Measurements from ENCODE around the gene LINC01488. TPM values are rescaled to one million over a fixed set of nuclear protein-coding genes. Genes with fewer than 3 reads are reported as not detected.

LINC01488 gene
- total RNA-seq, 2 donors from 2014 or later, result not detected

GRCh38 chr11:69466039-69466438 is 15.4 kb upstream of the LINC01488 start:
- Histone ChIP-seq H3K4me3 (no peak overlapping the region), H3K27me3 (replicated peaks; ENCODE audit: insufficient read depth) (no peaks in the 10 kb centered on the region), H3K9me3 (peaks cover 4% of the 10 kb centered on the region), H3K4me1 (ENCODE audit: control insufficient read depth in 1 of 2, low read depth in 2 of 2) (peaks cover 9 to 16% of the 10 kb centered on the region in 2 donors), H3K27ac (no peak overlapping the region), H3K36me3 (no peaks in the 10 kb centered on the region)
- TF ChIP-seq CTCF (IDR thresholded peaks at IDR 0.05), result no peak
- no peak for ATAC-seq (ENCODE audit: insufficient number of reproducible peaks, low FRiP score, low read depth)
- DNase-seq (ENCODE audit: low spot score), result no peak

- DNase-seq (ENCODE audit: low spot score), result no peak
Observed at GRCh38 chr11:69467196-69467595, 14.3 kb upstream of the LINC01488 start.

GRCh38 chr11:69467646-69468045 is 13.8 kb upstream of the LINC01488 start:
- H3K4me1 ChIP-seq (ENCODE audit: control insufficient read depth in 1 of 2, low read depth in 2 of 2), result peaks cover 9 to 15% of the 10 kb centered on the region in 2 donors
- H3K9me3 ChIP-seq, result no peaks in the 10 kb centered on the region
- TF ChIP-seq CTCF (IDR thresholded peaks at IDR 0.05), result no peak
- no peak for ATAC-seq (ENCODE audit: insufficient number of reproducible peaks, low FRiP score, low read depth)
- no peak for DNase-seq (ENCODE audit: low spot score)
- no peak overlapping the region for H3K27ac ChIP-seq
- H3K27me3 ChIP-seq (replicated peaks; ENCODE audit: insufficient read depth), result no peaks in the 10 kb centered on the region
- H3K4me3 ChIP-seq, result no peak overlapping the region
- no peaks in the 10 kb centered on the region for H3K36me3 ChIP-seq

More at GRCh38 chr11:69467196-69467595, 14.3 kb upstream of the LINC01488 start:
- Histone ChIP-seq H3K27ac (no peak overlapping the region), H3K36me3 (no peaks in the 10 kb centered on the region), H3K27me3 (replicated peaks; ENCODE audit: insufficient read depth) (no peaks in the 10 kb centered on the region), H3K4me3 (no peak overlapping the region), H3K9me3 (no peaks in the 10 kb centered on the region), H3K4me1 (ENCODE audit: control insufficient read depth in 1 of 2, low read depth in 2 of 2) (peaks cover 9 to 16% of the 10 kb centered on the region in 2 donors)
- no peak for ATAC-seq (ENCODE audit: insufficient number of reproducible peaks, low FRiP score, low read depth)
- TF ChIP-seq CTCF (IDR thresholded peaks at IDR 0.05), result no peak

GRCh38 chr11:69468221-69468620 is 13.2 kb upstream of the LINC01488 start:
- H3K27ac ChIP-seq, result no peak overlapping the region
- no peak for DNase-seq (ENCODE audit: low spot score)
- no peaks in the 10 kb centered on the region for H3K27me3 ChIP-seq (replicated peaks; ENCODE audit: insufficient read depth)
- no peak for TF ChIP-seq CTCF (IDR thresholded peaks at IDR 0.05)
- H3K4me1 ChIP-seq (ENCODE audit: control insufficient read depth in 1 of 2, low read depth in 2 of 2), result peaks cover 5 to 9% of the 10 kb centered on the region in 2 donors
- H3K36me3 ChIP-seq, result no peaks in the 10 kb centered on the region
- H3K9me3 ChIP-seq, result no peaks in the 10 kb centered on the region
- no peak overlapping the region for H3K4me3 ChIP-seq
- no peak for ATAC-seq (ENCODE audit: insufficient number of reproducible peaks, low FRiP score, low read depth)

GRCh38 chr11:69468911-69469885 is 12.3 kb upstream of the LINC01488 start:
- no peak for ATAC-seq (ENCODE audit: insufficient number of reproducible peaks, low FRiP score, low read depth)
- DNase-seq (ENCODE audit: low spot score), result no peak
- Histone ChIP-seq H3K27me3 (replicated peaks; ENCODE audit: insufficient read depth) (no peaks in the 10 kb centered on the region), H3K4me1 (ENCODE audit: control insufficient read depth in 1 of 2, low read depth in 2 of 2) (no peaks in the 10 kb centered on the region), H3K9me3 (peaks cover 5% of the 10 kb centered on the region), H3K36me3 (no peaks in the 10 kb centered on the region), H3K4me3 (no peak overlapping the region), H3K27ac (no peak overlapping the region)
- no peak for TF ChIP-seq CTCF (IDR thresholded peaks at IDR 0.05)
